Fibroblast of lung (primary cell): ENCODE data around the gene EXOC6B.

Source experiments
- CTCF ChIP-seq, 2 donors: IDR thresholded peaks in 1 of 2; conservative IDR thresholded peaks in 1 of 2; 1 replicate in 1 of 2; 2 replicates in 1 of 2; pipeline ENCODE4 v1.5.1; 2011 to 2012; ENCODE audit warnings: low read length in 2 of 2, control low read depth in 1 of 2, inconsistent platforms in 1 of 2, low read depth in 1 of 2, mild to moderate bottlenecking in 1 of 2
- EZH2 ChIP-seq: IDR thresholded peaks from 2 replicates; pipeline ENCODE4 v1.5.1; 2012; ENCODE audit warnings: low read length, control low read depth, mild to moderate bottlenecking; ENCODE audit errors: missing control alignments

DNA sequence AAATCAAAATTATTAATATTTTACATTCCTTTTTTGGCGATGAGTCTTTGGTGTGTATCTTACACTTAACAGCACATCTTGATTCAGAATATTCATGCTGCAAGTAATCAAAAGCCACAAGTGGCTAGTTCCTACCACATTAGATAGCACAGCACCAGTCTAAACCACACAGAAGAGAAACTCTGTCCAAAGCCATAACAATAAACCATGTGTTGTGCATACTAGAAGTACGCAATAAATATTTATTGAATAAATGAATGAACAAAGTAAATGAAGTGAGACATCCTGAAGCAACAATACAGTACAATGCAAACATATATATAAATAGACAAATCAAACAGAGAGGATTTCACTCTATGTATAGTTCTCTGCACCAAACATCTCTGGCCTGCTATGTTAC, 287.3 kb downstream of the EXOC6B start:
- TF ChIP-seq CTCF (conservative IDR thresholded peaks at IDR 0.05 in 1 of 2, IDR thresholded peaks at IDR 0.05 in 1 of 2; ENCODE audit: low read depth in 1 of 2, low read length in 2 of 2), result no peak
- TF ChIP-seq EZH2, result no peak
